ENCODE data around the gene RPL29.

DNA sequence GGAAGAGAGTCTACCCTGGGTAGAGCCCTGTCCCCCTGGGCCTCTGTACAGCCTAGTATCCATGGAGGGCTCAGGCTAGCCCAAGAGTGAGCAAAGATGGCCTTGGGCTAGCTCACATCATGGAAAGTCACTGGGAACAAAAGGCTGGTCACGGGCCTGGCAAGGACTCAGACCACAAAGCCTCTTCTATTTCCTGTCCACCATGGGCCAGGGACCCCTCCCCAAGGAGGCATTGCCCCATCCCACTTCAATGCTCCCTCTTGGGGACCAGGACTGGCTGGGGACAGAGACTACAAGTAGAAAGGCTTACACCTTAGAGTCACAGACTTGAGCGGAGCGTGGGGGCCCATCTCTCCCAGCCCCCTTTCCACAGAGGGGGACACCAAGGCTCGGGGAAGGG is 43.7 kb upstream of the RPL29 start:
- TF ChIP-seq, protein P1, sequence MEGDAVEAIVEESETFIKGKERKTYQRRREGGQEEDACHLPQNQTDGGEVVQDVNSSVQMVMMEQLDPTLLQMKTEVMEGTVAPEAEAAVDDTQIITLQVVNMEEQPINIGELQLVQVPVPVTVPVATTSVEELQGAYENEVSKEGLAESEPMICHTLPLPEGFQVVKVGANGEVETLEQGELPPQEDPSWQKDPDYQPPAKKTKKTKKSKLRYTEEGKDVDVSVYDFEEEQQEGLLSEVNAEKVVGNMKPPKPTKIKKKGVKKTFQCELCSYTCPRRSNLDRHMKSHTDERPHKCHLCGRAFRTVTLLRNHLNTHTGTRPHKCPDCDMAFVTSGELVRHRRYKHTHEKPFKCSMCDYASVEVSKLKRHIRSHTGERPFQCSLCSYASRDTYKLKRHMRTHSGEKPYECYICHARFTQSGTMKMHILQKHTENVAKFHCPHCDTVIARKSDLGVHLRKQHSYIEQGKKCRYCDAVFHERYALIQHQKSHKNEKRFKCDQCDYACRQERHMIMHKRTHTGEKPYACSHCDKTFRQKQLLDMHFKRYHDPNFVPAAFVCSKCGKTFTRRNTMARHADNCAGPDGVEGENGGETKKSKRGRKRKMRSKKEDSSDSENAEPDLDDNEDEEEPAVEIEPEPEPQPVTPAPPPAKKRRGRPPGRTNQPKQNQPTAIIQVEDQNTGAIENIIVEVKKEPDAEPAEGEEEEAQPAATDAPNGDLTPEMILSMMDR (IDR thresholded peaks at IDR 0.05; ENCODE audit: low read length) = no peak
- TF ChIP-seq EZH2 (IDR thresholded peaks at IDR 0.05; ENCODE audit: borderline replicate concordance, low read length) = no peak
